ENCODE measurements around the gene KLHL6.
"Not testable (repeated sequence)": the region's sequence is repeated elsewhere in the genome, so short reads cannot be mapped to it uniquely, and the experiment has no call there.

KLHL6 gene

GRCh38 chr3:183532620-183533411 is 22.7 kb downstream of the KLHL6 start:
- DNase-seq (ENCODE audit: low spot score), result no peak

GRCh38 chr3:183529717-183530116 is 25.8 kb downstream of the KLHL6 start:
- no peak for DNase-seq (ENCODE audit: low spot score)

GRCh38 chr3:183529185-183529584 is 26.3 kb downstream of the KLHL6 start:
- DNase-seq (ENCODE audit: low spot score), result no peak

GRCh38 chr3:183528758-183529157 is 26.7 kb downstream of the KLHL6 start:
- not testable (repeated sequence) for DNase-seq (ENCODE audit: low spot score)

GRCh38 chr3:183527428-183528379 is 27.8 kb downstream of the KLHL6 start:
- peak; percentile 45 for DNase-seq (ENCODE audit: low spot score)

- no peak for DNase-seq (ENCODE audit: low spot score)
Measured at GRCh38 chr3:183526838-183527427, 28.6 kb downstream of the KLHL6 start.

GRCh38 chr3:183524476-183524875 is 31.0 kb downstream of the KLHL6 start:
- DNase-seq (ENCODE audit: low spot score), result no peak

- DNase-seq (ENCODE audit: low spot score), result not testable (repeated sequence)
Measured at GRCh38 chr3:183520741-183521556, 34.6 kb downstream of the KLHL6 start.

- not testable (repeated sequence) for DNase-seq (ENCODE audit: low spot score)
Measured at GRCh38 chr3:183520295-183520694, 35.2 kb downstream of the KLHL6 start.

- no peak for DNase-seq (ENCODE audit: low spot score)
Measured at GRCh38 chr3:183519891-183520290, 35.6 kb downstream of the KLHL6 start.

GRCh38 chr3:183518491-183519251 is 36.8 kb downstream of the KLHL6 start:
- no peak for DNase-seq (ENCODE audit: low spot score)

- no peak for DNase-seq (ENCODE audit: low spot score)
Measured at GRCh38 chr3:183517607-183518006, 37.9 kb downstream of the KLHL6 start.

GRCh38 chr3:183515968-183516851 is 39.3 kb downstream of the KLHL6 start:
- DNase-seq (ENCODE audit: low spot score), result peak; percentile 42

- DNase-seq (ENCODE audit: low spot score), result no peak
Measured at GRCh38 chr3:183514021-183514420, 41.5 kb downstream of the KLHL6 start.

- peak; percentile 55 for DNase-seq (ENCODE audit: low spot score)
Measured at GRCh38 chr3:183513046-183513706, 42.3 kb downstream of the KLHL6 start.

GRCh38 chr3:183511286-183512131 is 44.0 kb downstream of the KLHL6 start:
- not testable (repeated sequence) for DNase-seq (ENCODE audit: low spot score)

- no peak for DNase-seq (ENCODE audit: low spot score)
Measured at GRCh38 chr3:183508821-183509220, 46.7 kb downstream of the KLHL6 start.

GRCh38 chr3:183507551-183507950 is 48.0 kb downstream of the KLHL6 start:
- no peak for DNase-seq (ENCODE audit: low spot score)

Data from activated CD4-positive, alpha-beta T cell treated with anti-CD3 and anti-CD28 coated beads, Interleukin-2, Interleukin-4, amounts not matched to agents 100 ng/mL and 50 ng/mL, durations not matched to agents 16 hours and 8 hours (primary cell).